Measurements from ENCODE around the gene AGGF1.

- TF ChIP-seq CTCF (IDR thresholded peaks at IDR 0.05): no peak
- no peak for TF ChIP-seq ZFX (IDR thresholded peaks at IDR 0.05; ENCODE audit: borderline replicate concordance)
These were observed 35.9 kb upstream of the AGGF1 start for GRCh38 chr5:76994337-76994736.

Measured in 22Rv1 (cell line).